Gastroesophageal sphincter (tissue), 3 donors: ENCODE results near the gene RALY.

Experiments used
- EP300 ChIP-seq: sonication (generic); formaldehyde crosslinking; IDR thresholded peaks from one replicate; pipeline ENCODE4 v1.6.1; 2017; ENCODE audit warnings: antibody characterized with exemption, mild to moderate bottlenecking
- POLR2A ChIP-seq, 2 donors: fragments of 450-650 bp; IDR thresholded peaks; one replicate each; pipeline ENCODE4 v1.6.1; 2017; ENCODE audit warnings: antibody characterized with exemption in 2 of 2, mild to moderate bottlenecking in 2 of 2, moderate library complexity in 1 of 2
- POLR2AphosphoS5 ChIP-seq: sonication (generic); formaldehyde crosslinking; IDR thresholded peaks from one replicate; pipeline ENCODE4 v1.6.1; 2017; ENCODE audit warnings: antibody characterized with exemption
- TF ChIP-seq, protein P1 (sequence below), 4 experiments: fragments of 200-600 bp in 2 of 4; fragments of 450-650 bp in 2 of 4; sonication (generic) in 1 of 4; IDR thresholded peaks; one replicate each; pipeline ENCODE4 v1.5.1; 2017 to 2019; ENCODE audit warnings: antibody characterized with exemption in 4 of 4, mild to moderate bottlenecking in 2 of 4, moderate library complexity in 2 of 4

GRCh38 chr20:34058831-34059230, 65.1 kb downstream of the RALY start:
- TF ChIP-seq, protein P1, sequence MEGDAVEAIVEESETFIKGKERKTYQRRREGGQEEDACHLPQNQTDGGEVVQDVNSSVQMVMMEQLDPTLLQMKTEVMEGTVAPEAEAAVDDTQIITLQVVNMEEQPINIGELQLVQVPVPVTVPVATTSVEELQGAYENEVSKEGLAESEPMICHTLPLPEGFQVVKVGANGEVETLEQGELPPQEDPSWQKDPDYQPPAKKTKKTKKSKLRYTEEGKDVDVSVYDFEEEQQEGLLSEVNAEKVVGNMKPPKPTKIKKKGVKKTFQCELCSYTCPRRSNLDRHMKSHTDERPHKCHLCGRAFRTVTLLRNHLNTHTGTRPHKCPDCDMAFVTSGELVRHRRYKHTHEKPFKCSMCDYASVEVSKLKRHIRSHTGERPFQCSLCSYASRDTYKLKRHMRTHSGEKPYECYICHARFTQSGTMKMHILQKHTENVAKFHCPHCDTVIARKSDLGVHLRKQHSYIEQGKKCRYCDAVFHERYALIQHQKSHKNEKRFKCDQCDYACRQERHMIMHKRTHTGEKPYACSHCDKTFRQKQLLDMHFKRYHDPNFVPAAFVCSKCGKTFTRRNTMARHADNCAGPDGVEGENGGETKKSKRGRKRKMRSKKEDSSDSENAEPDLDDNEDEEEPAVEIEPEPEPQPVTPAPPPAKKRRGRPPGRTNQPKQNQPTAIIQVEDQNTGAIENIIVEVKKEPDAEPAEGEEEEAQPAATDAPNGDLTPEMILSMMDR (IDR thresholded peaks at IDR 0.05): no peak
- TF ChIP-seq POLR2AphosphoS5 (no peak), POLR2A (IDR thresholded peaks at IDR 0.05) (no peak), EP300 (no peak)
